Right atrium auricular region (tissue), 2 donors: Measurements from ENCODE around the gene MYO1E. TPM values are rescaled to one million over a fixed set of nuclear protein-coding genes. Genes with fewer than 3 reads are reported as not detected.
A peak's percentile ranks its signal among the peaks of the same experiment; 100 is the strongest.

ENCODE experiments used
- DNase-seq: peaks from one replicate; pipeline ENCODE4 v3.0.0-alpha.2; 2019; ENCODE audit warnings: low spot score
- H3K27ac ChIP-seq, 2 donors: fragments of 200-600 bp; sonication (generic); 1 replicate in 1 of 2; 2 replicates in 1 of 2; pipeline ENCODE4 v1.5.1; 2016 to 2019
- H3K27me3 ChIP-seq, 2 donors: fragments of 200-600 bp; sonication (generic); one replicate each; pipeline versions ENCODE4 v1.5.1 to v1.6.0; 2017 to 2019
- H3K36me3 ChIP-seq: fragments of 200-600 bp; sonication (generic); one replicate; pipeline ENCODE4 v1.5.1; 2016
- H3K4me1 ChIP-seq, 2 donors: fragments of 200-600 bp; sonication (generic); one replicate each; pipeline versions ENCODE4 v1.5.1 to v1.6.0; 2017 to 2019
- H3K4me3 ChIP-seq, 2 donors: fragments of 200-600 bp; sonication (generic); 1 replicate in 1 of 2; 2 replicates in 1 of 2; pipeline ENCODE4 v1.5.1; 2017 to 2019; ENCODE audit warnings: mild to moderate bottlenecking in 1 of 2, moderate library complexity in 1 of 2
- H3K9me3 ChIP-seq, 2 donors: fragments of 200-600 bp; sonication (generic); one replicate each; pipeline ENCODE4 v1.5.1; 2019
- CTCF ChIP-seq, 2 donors: fragments of 200-600 bp; sonication (generic); IDR thresholded peaks; one replicate each; pipeline ENCODE4 v1.5.1; 2019; ENCODE audit warnings: antibody characterized with exemption in 2 of 2
- total RNA-seq, 2 donors: library from RNA; depleted of rRNA; stranded (reverse); fragments of >200 nt; gene quantifications; one replicate each; pipeline ENCODE4 v1.1.0, GENCODE V29; 2016

The MYO1E gene
- total RNA-seq, 2 donors from 2014 or later = 9.6 to 17.2 TPM

- H3K36me3 ChIP-seq = no peaks in the 10 kb centered on the region
- H3K27me3 ChIP-seq = no peaks in the 10 kb centered on the region
- DNase-seq = no peak
- no peaks in the 10 kb centered on the region for H3K9me3 ChIP-seq
- peak overlapping the region; percentile 42 to 48 for H3K27ac ChIP-seq
- no peak overlapping the region for H3K4me3 ChIP-seq
- TF ChIP-seq CTCF (IDR thresholded peaks at IDR 0.05) = no peak
- peaks cover 0 to 21% of the 10 kb centered on the region in 2 donors for H3K4me1 ChIP-seq
Observed at GRCh38 chr15:59237119-59237855, 135.4 kb downstream of the MYO1E start.

- no peak for TF ChIP-seq CTCF (IDR thresholded peaks at IDR 0.05)
- Histone ChIP-seq H3K4me1 (peaks cover 0 to 25% of the 10 kb centered on the region in 2 donors), H3K9me3 (no peaks in the 10 kb centered on the region), H3K27me3 (no peaks in the 10 kb centered on the region), H3K27ac (peak overlapping the region; percentile 42 to 48), H3K36me3 (no peaks in the 10 kb centered on the region), H3K4me3 (no peak overlapping the region)
- no peak for DNase-seq
Observed at GRCh38 chr15:59236394-59236793, 136.3 kb downstream of the MYO1E start.

- no peaks in the 10 kb centered on the region for H3K27me3 ChIP-seq
- no peak for DNase-seq
- no peak for TF ChIP-seq CTCF (IDR thresholded peaks at IDR 0.05)
- H3K4me3 ChIP-seq = no peak overlapping the region
- no peaks in the 10 kb centered on the region for H3K36me3 ChIP-seq
- H3K9me3 ChIP-seq = no peaks in the 10 kb centered on the region
- H3K27ac ChIP-seq = peak overlapping the region; percentile 2 to 26
- peaks cover 0 to 24% of the 10 kb centered on the region in 2 donors for H3K4me1 ChIP-seq
Observed at GRCh38 chr15:59232476-59232875, 140.2 kb downstream of the MYO1E start.

GRCh38 chr15:59230531-59231055 lies 142.1 kb downstream of the MYO1E start:
- no peaks in the 10 kb centered on the region for H3K36me3 ChIP-seq
- DNase-seq = no peak
- no peak overlapping the region for H3K4me3 ChIP-seq
- H3K4me1 ChIP-seq = peaks cover 0 to 13% of the 10 kb centered on the region in 2 donors
- no peaks in the 10 kb centered on the region for H3K9me3 ChIP-seq
- no peak overlapping the region for H3K27ac ChIP-seq
- no peaks in the 10 kb centered on the region for H3K27me3 ChIP-seq
- no peak for TF ChIP-seq CTCF (IDR thresholded peaks at IDR 0.05)

GRCh38 chr15:59229453-59229852 lies 143.2 kb downstream of the MYO1E start:
- Histone ChIP-seq H3K27me3 (no peaks in the 10 kb centered on the region), H3K36me3 (no peaks in the 10 kb centered on the region), H3K9me3 (no peaks in the 10 kb centered on the region), H3K27ac (no peak overlapping the region), H3K4me3 (no peak overlapping the region), H3K4me1 (peaks cover 0 to 20% of the 10 kb centered on the region in 2 donors)
- TF ChIP-seq CTCF (IDR thresholded peaks at IDR 0.05) = no peak
- DNase-seq = no peak
